H1 (cell line): Measurements from ENCODE around the gene P4HA1. TPM values are rescaled to one million over a fixed set of nuclear protein-coding genes. Genes with fewer than 3 reads are reported as not detected.

Experiments
- CEBPB ChIP-seq: IDR thresholded peaks from 2 replicates; pipeline ENCODE4 v1.6.1; 2012; ENCODE audit warnings: low read depth, low read length
- CHD1 ChIP-seq: IDR thresholded peaks from 2 replicates; pipeline ENCODE4 v1.6.1; 2012; ENCODE audit warnings: low read depth, low read length, improper control_type of control experiment
- JUND ChIP-seq: IDR thresholded peaks from 2 replicates; pipeline ENCODE4 v1.6.1; 2011; ENCODE audit warnings: mild to moderate bottlenecking, improper control_type of control experiment, low read length
- RXRA ChIP-seq: IDR thresholded peaks from 2 replicates; pipeline ENCODE4 v1.6.1; 2011; ENCODE audit warnings: low read depth, mild to moderate bottlenecking, low read length, moderate library complexity; ENCODE audit not compliant: insufficient read depth
- SRF ChIP-seq: IDR thresholded peaks from 2 replicates; pipeline ENCODE4 v1.6.1; 2011; ENCODE audit warnings: mild to moderate bottlenecking, low read depth, low read length, moderate library complexity
- ZNF274 ChIP-seq: IDR thresholded peaks from 2 replicates; pipeline ENCODE4 v1.7.0; 2012; ENCODE audit warnings: low read length, borderline replicate concordance; ENCODE audit errors: extremely low read depth
- polyA plus RNA-seq, 7 experiments: library from polyadenylated mRNA; depleted of rRNA in 3 of 7; stranded (reverse) in 5 of 7; unstranded in 2 of 7; fragments of >200 nt in 5 of 7; fragments of 200-250 nt in 2 of 7; gene quantifications; 1 replicate in 5 of 7; 2 replicates in 1 of 7; 4 replicates in 1 of 7; pipeline versions ENCODE4 v1.2.1 to v1.2.3, GENCODE V29; 2011 to 2013; ENCODE audit warnings: missing spikeins in 2 of 7, mixed read lengths in 2 of 7
- total RNA-seq: library from RNA; stranded (reverse); fragmentation: NEBNext Ultra II Directional; extraction: Animal tissue kit (Norgen Biotek cat#: 25700); gene quantifications from 2 replicates; pipeline ENCODE4 v1.2.1, GENCODE V29; 2021
- TF ChIP-seq, protein P1 (sequence below): IDR thresholded peaks from 2 replicates; pipeline ENCODE4 v1.6.1; 2011; ENCODE audit warnings: low read depth, mild to moderate bottlenecking, low read length; ENCODE audit not compliant: insufficient read depth
- TF ChIP-seq, protein P2 (sequence below), 3 experiments: IDR thresholded peaks; 1 replicate in 2 of 3; 2 replicates in 1 of 3; pipeline versions ENCODE4 v1.5.1 to v1.6.1; 2011; ENCODE audit warnings: low read length in 3 of 3, mild to moderate bottlenecking in 3 of 3, inconsistent platforms in 2 of 3, low read depth in 1 of 3, moderate library complexity in 1 of 3; ENCODE audit not compliant: insufficient read depth in 1 of 3; ENCODE audit errors: control extremely low read depth in 1 of 3
- TF ChIP-seq, protein P3 (sequence below): IDR thresholded peaks from 2 replicates; pipeline ENCODE4 v1.6.1; 2011; ENCODE audit warnings: low read length, improper control_type of control experiment

The P4HA1 gene
- total and polyA plus RNA-seq, 2 of the 8 experiments (the other 6 are each of a cell fraction or from before 2014, with no cell fraction given), result 12.0 to 25.7 TPM

DNA sequence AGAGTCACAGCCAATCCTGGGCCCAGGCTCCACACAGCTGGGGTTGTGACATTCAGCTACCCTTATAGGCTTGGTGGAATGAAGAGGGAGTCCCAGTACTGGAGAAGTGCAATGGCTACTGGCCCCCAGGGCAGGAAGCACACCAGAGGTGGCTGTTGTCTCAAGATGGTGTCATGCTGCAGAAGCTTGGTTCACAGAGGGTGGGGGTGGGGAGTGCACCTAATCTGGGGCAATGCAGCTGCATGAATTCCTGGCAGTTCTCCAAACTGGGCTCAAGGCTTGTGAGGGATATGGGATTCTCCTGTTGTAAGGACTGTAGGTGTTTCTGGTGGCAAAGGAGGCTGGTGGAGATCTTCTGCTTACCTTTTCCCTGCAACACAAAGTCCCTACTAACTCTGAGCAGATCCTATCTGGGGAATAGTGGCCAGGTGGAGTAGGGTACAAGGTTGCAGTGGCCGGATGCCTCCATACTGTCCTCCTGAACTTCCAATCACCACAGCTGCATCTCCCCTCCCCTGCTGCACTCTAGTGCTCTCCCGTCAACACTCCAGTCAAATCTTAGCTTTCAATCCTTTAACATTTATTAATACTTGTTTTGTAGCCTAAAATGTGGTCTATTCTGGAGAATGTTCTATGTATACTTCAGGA is 114.7 kb downstream of the P4HA1 start (continued):
- TF ChIP-seq, protein P1, sequence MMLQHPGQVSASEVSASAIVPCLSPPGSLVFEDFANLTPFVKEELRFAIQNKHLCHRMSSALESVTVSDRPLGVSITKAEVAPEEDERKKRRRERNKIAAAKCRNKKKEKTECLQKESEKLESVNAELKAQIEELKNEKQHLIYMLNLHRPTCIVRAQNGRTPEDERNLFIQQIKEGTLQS, result no peak
- TF ChIP-seq CHD1, result no peak
- no peak for TF ChIP-seq RXRA
- no peak for TF ChIP-seq JUND
- TF ChIP-seq, protein P2, sequence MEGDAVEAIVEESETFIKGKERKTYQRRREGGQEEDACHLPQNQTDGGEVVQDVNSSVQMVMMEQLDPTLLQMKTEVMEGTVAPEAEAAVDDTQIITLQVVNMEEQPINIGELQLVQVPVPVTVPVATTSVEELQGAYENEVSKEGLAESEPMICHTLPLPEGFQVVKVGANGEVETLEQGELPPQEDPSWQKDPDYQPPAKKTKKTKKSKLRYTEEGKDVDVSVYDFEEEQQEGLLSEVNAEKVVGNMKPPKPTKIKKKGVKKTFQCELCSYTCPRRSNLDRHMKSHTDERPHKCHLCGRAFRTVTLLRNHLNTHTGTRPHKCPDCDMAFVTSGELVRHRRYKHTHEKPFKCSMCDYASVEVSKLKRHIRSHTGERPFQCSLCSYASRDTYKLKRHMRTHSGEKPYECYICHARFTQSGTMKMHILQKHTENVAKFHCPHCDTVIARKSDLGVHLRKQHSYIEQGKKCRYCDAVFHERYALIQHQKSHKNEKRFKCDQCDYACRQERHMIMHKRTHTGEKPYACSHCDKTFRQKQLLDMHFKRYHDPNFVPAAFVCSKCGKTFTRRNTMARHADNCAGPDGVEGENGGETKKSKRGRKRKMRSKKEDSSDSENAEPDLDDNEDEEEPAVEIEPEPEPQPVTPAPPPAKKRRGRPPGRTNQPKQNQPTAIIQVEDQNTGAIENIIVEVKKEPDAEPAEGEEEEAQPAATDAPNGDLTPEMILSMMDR (IDR thresholded peaks at IDR 0.05; ENCODE audit: control extremely low read depth in 1 of 3, insufficient read depth in 1 of 3, low read depth in 1 of 3, low read length in 3 of 3), result no peak
- no peak for TF ChIP-seq CEBPB
- TF ChIP-seq SRF, result no peak
- no peak for TF ChIP-seq ZNF274
- TF ChIP-seq, protein P3, sequence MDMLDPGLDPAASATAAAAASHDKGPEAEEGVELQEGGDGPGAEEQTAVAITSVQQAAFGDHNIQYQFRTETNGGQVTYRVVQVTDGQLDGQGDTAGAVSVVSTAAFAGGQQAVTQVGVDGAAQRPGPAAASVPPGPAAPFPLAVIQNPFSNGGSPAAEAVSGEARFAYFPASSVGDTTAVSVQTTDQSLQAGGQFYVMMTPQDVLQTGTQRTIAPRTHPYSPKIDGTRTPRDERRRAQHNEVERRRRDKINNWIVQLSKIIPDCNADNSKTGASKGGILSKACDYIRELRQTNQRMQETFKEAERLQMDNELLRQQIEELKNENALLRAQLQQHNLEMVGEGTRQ, result no peak
